Ovary (tissue), 9 donors: Measurements from ENCODE around the gene ABCC3. TPM values are rescaled to one million over a fixed set of nuclear protein-coding genes. Genes with fewer than 3 reads are reported as not detected.

Experiments used
- DNase-seq, 5 donors: peaks; one replicate each; pipeline ENCODE4 v3.0.0-alpha.2; 2019 to 2020
- H3K27ac ChIP-seq, 2 donors: fragments of 200-600 bp; one replicate each; pipeline versions ENCODE4 v1.5.1 to v1.8.0; 2019 to 2022
- H3K27me3 ChIP-seq: fragments of 200-600 bp; one replicate; pipeline ENCODE4 v1.8.0; 2022
- H3K36me3 ChIP-seq: fragments of 200-600 bp; sonication (generic); one replicate; pipeline ENCODE4 v1.5.1; 2019
- H3K4me1 ChIP-seq: one replicate; pipeline ENCODE4 v1.8.1; 2013; ENCODE audit warnings: mild to moderate bottlenecking, moderate library complexity; ENCODE audit not compliant: insufficient read depth
- H3K4me3 ChIP-seq: fragments of 200-600 bp; sonication (generic); one replicate; pipeline ENCODE4 v1.5.1; 2017
- H3K9me3 ChIP-seq, 2 donors: fragments of 200-600 bp in 1 of 2; sonication (generic) in 1 of 2; one replicate each; pipeline versions ENCODE4 v1.5.1 to v1.8.1; 2013 to 2019; ENCODE audit warnings: mild to moderate bottlenecking in 1 of 2, moderate library complexity in 1 of 2
- EP300 ChIP-seq: sonication (generic); formaldehyde crosslinking; IDR thresholded peaks from one replicate; pipeline ENCODE4 v1.6.1; 2017; ENCODE audit warnings: antibody characterized with exemption
- POLR2A ChIP-seq: fragments of 450-650 bp; IDR thresholded peaks from one replicate; pipeline ENCODE4 v1.6.1; 2017; ENCODE audit warnings: antibody characterized with exemption, mild to moderate bottlenecking, moderate library complexity
- WGBS, 3 donors: extraction: QIAGEN DNeasy Blood & Tissue Kit in 1 of 3; methylation state at CpG; one replicate each; pipeline versions ENCODE4 v1.1.5 to v1.1.7; 2013 to 2017; 5-methylcytosine and 5-hydroxymethylcytosine counted together
- intact Hi-C, 4 donors: fragments of 100-400 bp; cut with DNase I; formaldehyde crosslinking; loops; one replicate each; pipeline versions ENCODE4 v1.11.0 to v1.15.1; 2022 to 2023
- polyA plus RNA-seq, 2 donors: library from polyadenylated mRNA; stranded (reverse); fragments of 200-250 nt in 1 of 2; fragments of 350-450 nt in 1 of 2; fragmentation: Illumina TruSeq in 1 of 2; extraction: RNeasy Lipid Tissue Mini Kit (QIAGEN cat#74804) in 1 of 2; gene quantifications; one replicate each; pipeline ENCODE4 v1.2.3, GENCODE V29; 2013 to 2014
- total RNA-seq, 7 donors: library from RNA; depleted of rRNA in 2 of 7; stranded (reverse); fragments of >200 nt in 2 of 7; fragmentation: NEBNext Ultra II Directional in 3 of 7; extraction: Animal tissue kit (Norgen Biotek cat#: 25700) in 3 of 7; gene quantifications; one replicate each; pipeline versions ENCODE4 v1.1.0 to v1.2.4, GENCODE V29; 2016 to 2023
- TF ChIP-seq, protein P1 (sequence below), 3 donors: fragments of 450-650 bp in 2 of 3; fragments of 200-600 bp in 1 of 3; IDR thresholded peaks; one replicate each; pipeline versions ENCODE4 v1.5.1 to v1.8.0; 2016 to 2022; ENCODE audit warnings: antibody characterized with exemption in 3 of 3, mild to moderate bottlenecking in 1 of 3
- donor health status: DM: no; HTN: no; CAD: no; lungs with moderate emphysema.
- donor health status: DM: no; HTN: no; CAD: no.
- donor health status: Bipolar disorder and iron deficiency.
- donor health status: DM: yes; HTN: yes; CAD: no.
- donor health status: DM: no; HTN: no; CAD: no.
- donor health status: DM: yes; HTN: yes; CAD: no.

The ABCC3 gene
- total and polyA plus RNA-seq, 9 donors: 1.4 to 14.2 (median 5.2) TPM

- no peaks in the 10 kb centered on the region for H3K9me3 ChIP-seq
- H3K4me3 ChIP-seq: no peak overlapping the region
- TF ChIP-seq POLR2A: no peak
- TF ChIP-seq, protein P1, sequence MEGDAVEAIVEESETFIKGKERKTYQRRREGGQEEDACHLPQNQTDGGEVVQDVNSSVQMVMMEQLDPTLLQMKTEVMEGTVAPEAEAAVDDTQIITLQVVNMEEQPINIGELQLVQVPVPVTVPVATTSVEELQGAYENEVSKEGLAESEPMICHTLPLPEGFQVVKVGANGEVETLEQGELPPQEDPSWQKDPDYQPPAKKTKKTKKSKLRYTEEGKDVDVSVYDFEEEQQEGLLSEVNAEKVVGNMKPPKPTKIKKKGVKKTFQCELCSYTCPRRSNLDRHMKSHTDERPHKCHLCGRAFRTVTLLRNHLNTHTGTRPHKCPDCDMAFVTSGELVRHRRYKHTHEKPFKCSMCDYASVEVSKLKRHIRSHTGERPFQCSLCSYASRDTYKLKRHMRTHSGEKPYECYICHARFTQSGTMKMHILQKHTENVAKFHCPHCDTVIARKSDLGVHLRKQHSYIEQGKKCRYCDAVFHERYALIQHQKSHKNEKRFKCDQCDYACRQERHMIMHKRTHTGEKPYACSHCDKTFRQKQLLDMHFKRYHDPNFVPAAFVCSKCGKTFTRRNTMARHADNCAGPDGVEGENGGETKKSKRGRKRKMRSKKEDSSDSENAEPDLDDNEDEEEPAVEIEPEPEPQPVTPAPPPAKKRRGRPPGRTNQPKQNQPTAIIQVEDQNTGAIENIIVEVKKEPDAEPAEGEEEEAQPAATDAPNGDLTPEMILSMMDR (IDR thresholded peaks at IDR 0.05): no peak
- no peak for TF ChIP-seq EP300
- no peak for DNase-seq
- H3K4me1 ChIP-seq: peaks cover 3% of the 10 kb centered on the region
- no peak overlapping the region for H3K27ac ChIP-seq
- 83 to 94% (median 87%) methylated on average over 7 of the region's 7 CpGs for WGBS, 3 donors
- intact Hi-C loops: no loop called here
- H3K36me3 ChIP-seq: no peaks in the 10 kb centered on the region
- H3K27me3 ChIP-seq: no peaks in the 10 kb centered on the region
Observed at GRCh38 chr17:50619489-50619888, 15.2 kb upstream of the ABCC3 start.

DNA sequence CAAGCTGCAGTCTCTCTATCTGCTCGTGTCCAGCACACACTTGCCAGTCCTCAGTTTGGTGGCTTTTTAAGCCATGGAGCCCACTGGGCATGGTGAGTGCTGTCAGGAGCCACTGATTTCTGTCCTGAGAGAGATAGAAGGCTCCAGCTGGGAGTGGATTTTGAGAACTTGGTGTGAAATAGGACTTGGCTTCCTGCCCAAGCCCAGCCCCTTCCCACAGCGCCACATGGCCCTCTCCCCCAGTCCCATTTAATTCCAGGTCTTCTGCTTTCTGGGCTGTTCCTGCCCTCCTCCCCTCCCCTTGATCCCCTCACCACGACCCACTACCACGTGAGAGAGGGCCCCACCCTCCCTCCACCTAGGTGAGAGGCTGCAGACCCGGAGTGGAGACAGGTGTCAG is 14.4 kb upstream of the ABCC3 start:
- no peaks in the 10 kb centered on the region for H3K9me3 ChIP-seq
- TF ChIP-seq EP300 (no peak), POLR2A (no peak)
- TF ChIP-seq, protein P1 (IDR thresholded peaks at IDR 0.05): no peak

DNA sequence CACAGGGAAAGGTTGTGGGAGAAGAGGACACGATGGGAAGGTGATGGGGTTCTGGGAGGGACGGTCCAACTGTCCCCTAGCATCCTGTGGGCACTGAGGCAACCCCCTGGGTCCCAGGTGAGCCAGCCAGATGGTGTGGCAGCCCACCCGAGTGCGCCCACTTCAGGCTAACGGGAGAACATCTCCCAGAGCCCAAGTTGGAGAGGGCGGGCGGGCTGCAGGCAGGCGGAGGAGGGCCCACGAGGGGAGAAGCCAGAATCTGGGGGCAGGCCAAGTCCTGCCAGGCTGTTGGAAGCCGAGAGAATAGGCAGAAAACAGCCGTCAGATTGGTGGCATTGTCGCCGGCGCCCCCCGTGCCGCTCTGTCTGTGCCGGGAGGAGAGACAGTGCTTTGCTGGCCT is 13.8 kb upstream of the ABCC3 start:
- no peaks in the 10 kb centered on the region for H3K27me3 ChIP-seq
- H3K27ac ChIP-seq: no peak overlapping the region
- no peak for DNase-seq
- peaks cover 3% of the 10 kb centered on the region for H3K4me1 ChIP-seq
- no peak for TF ChIP-seq EP300
- no peak for TF ChIP-seq POLR2A
- TF ChIP-seq, protein P1 (IDR thresholded peaks at IDR 0.05): no peak
- no peaks in the 10 kb centered on the region for H3K36me3 ChIP-seq
- H3K9me3 ChIP-seq: no peaks in the 10 kb centered on the region
- 79 to 82% (median 79%) methylated on average over 17 of the region's 17 CpGs for WGBS, 3 donors
- intact Hi-C loops: loop anchor here in 2 of 4 donors (5.0 to 10.0 kb wide), 2 partner anchors 69 to 136 kb away; no protein-coding TSS in a partner anchor
- no peak overlapping the region for H3K4me3 ChIP-seq

More for the DNA sequence above, 14.4 kb upstream of the ABCC3 start:
- no peak overlapping the region for H3K4me3 ChIP-seq
- H3K27ac ChIP-seq: no peak overlapping the region
- 69 to 80% (median 76%) methylated on average over 5 of the region's 5 CpGs for WGBS, 3 donors
- no peaks in the 10 kb centered on the region for H3K27me3 ChIP-seq
- no peaks in the 10 kb centered on the region for H3K36me3 ChIP-seq
- no peak for DNase-seq
- H3K4me1 ChIP-seq: peaks cover 3% of the 10 kb centered on the region
- intact Hi-C loops: loop anchor here in 2 of 4 donors (5.0 to 10.0 kb wide), 2 partner anchors 68 to 135 kb away; no protein-coding TSS in a partner anchor

GRCh38 chr17:50621574-50622031 is 13.1 kb upstream of the ABCC3 start:
- H3K36me3 ChIP-seq: no peaks in the 10 kb centered on the region
- TF ChIP-seq EP300 (no peak), POLR2A (no peak)
- TF ChIP-seq, protein P1 (IDR thresholded peaks at IDR 0.05): no peak
- 78 to 84% (median 80%) methylated on average over 16 of the region's 16 CpGs for WGBS, 3 donors
- H3K27ac ChIP-seq: no peak overlapping the region
- no peak for DNase-seq
- H3K4me3 ChIP-seq: no peak overlapping the region
- intact Hi-C loops: loop anchor here in 2 of 4 donors (5.0 to 10.0 kb wide), 2 partner anchors 69 to 137 kb away; no protein-coding TSS in a partner anchor
- H3K4me1 ChIP-seq: peaks cover 3% of the 10 kb centered on the region
- no peaks in the 10 kb centered on the region for H3K27me3 ChIP-seq
- H3K9me3 ChIP-seq: no peaks in the 10 kb centered on the region
